HG02798 (cell line): ENCODE measurements around the gene CENPM.

ENCODE experiments used
- ATAC-seq: cut with Tn5 transposase; IDR thresholded peaks from one replicate; pipeline ENCODE4 v1.9.1; 2021; ENCODE audit warnings: mild to moderate bottlenecking; ENCODE audit not compliant: unreplicated experiment, poor library complexity

CENPM gene

GRCh38 chr22:41902932-41903421 lies 44.0 kb downstream of the CENPM start:
- no peak for ATAC-seq

GRCh38 chr22:41902016-41902415 lies 44.9 kb downstream of the CENPM start:
- no peak for ATAC-seq

- no peak for ATAC-seq
Observed at GRCh38 chr22:41900652-41901312, 46.2 kb downstream of the CENPM start.

GRCh38 chr22:41899992-41900651 lies 46.8 kb downstream of the CENPM start:
- ATAC-seq, result no peak

- no peak for ATAC-seq
Observed at GRCh38 chr22:41899110-41899509, 47.8 kb downstream of the CENPM start.

GRCh38 chr22:41898645-41899044 lies 48.3 kb downstream of the CENPM start:
- ATAC-seq, result no peak

GRCh38 chr22:41893591-41894375 lies 53.2 kb downstream of the CENPM start:
- ATAC-seq, result no peak

- ATAC-seq, result no peak
Observed at GRCh38 chr22:41892721-41893120, 54.2 kb downstream of the CENPM start.

- ATAC-seq, result no peak
Observed at GRCh38 chr22:41891407-41891806, 55.5 kb downstream of the CENPM start.
